Stomach (tissue), 4 donors: ENCODE measurements around the gene TATDN2.

Experiments used
- CTCF ChIP-seq, 7 experiments: fragments of 450-650 bp in 4 of 7; fragments of 200-600 bp in 3 of 7; sonication (generic) in 3 of 7; IDR thresholded peaks; one replicate each; pipeline ENCODE4 v1.5.1; 2016 to 2019; ENCODE audit warnings: antibody characterized with exemption in 7 of 7, control low read depth in 2 of 7, mild to moderate bottlenecking in 1 of 7
- POLR2A ChIP-seq, 4 donors: fragments of 450-650 bp; IDR thresholded peaks; one replicate each; pipeline ENCODE4 v1.6.1; 2016; ENCODE audit warnings: antibody characterized with exemption in 4 of 4, control low read depth in 2 of 4, mild to moderate bottlenecking in 1 of 4, moderate library complexity in 1 of 4

- TF ChIP-seq CTCF (IDR thresholded peaks at IDR 0.05) (no peak), POLR2A (IDR thresholded peaks at IDR 0.05) (no peak)
Observed at GRCh38 chr3:10315101-10315500, 66.8 kb downstream of the TATDN2 start.
